HK-2 (cell line): ENCODE measurements around the gene PLEKHB1.

Experiments
- DNase-seq: peaks from one replicate; pipeline ENCODE4 v3.0.0-alpha.2; 2018; ENCODE audit not compliant: unreplicated experiment

The PLEKHB1 gene

GRCh38 chr11:73648121-73648520, 1.7 kb downstream of the PLEKHB1 start:
- no peak for DNase-seq

GRCh38 chr11:73648571-73649046, 2.2 kb downstream of the PLEKHB1 start:
- DNase-seq = no peak

- DNase-seq = no peak
Observed at GRCh38 chr11:73649206-73649605, 2.8 kb downstream of the PLEKHB1 start.

GRCh38 chr11:73650400-73650799, 4.0 kb downstream of the PLEKHB1 start:
- no peak for DNase-seq

- no peak for DNase-seq
Observed at GRCh38 chr11:73651252-73651651, 4.9 kb downstream of the PLEKHB1 start.

GRCh38 chr11:73651661-73652045, 5.3 kb downstream of the PLEKHB1 start:
- DNase-seq = no peak

- DNase-seq = no peak
Observed at GRCh38 chr11:73652046-73652730, 5.8 kb downstream of the PLEKHB1 start.

- no peak for DNase-seq
Observed at GRCh38 chr11:73652856-73653559, 6.6 kb downstream of the PLEKHB1 start.

GRCh38 chr11:73653996-73654395, 7.6 kb downstream of the PLEKHB1 start:
- DNase-seq = no peak

GRCh38 chr11:73654482-73655021, 8.2 kb downstream of the PLEKHB1 start:
- no peak for DNase-seq

GRCh38 chr11:73655686-73656085, 9.3 kb downstream of the PLEKHB1 start:
- DNase-seq = no peak

- no peak for DNase-seq
Observed at GRCh38 chr11:73656985-73657384, 10.6 kb downstream of the PLEKHB1 start.

GRCh38 chr11:73659961-73660360, 13.6 kb downstream of the PLEKHB1 start:
- DNase-seq = no peak

GRCh38 chr11:73660497-73661034, 14.2 kb downstream of the PLEKHB1 start:
- no peak for DNase-seq

- peak; percentile 88 for DNase-seq
Observed at GRCh38 chr11:73661035-73661628, 14.8 kb downstream of the PLEKHB1 start.

GRCh38 chr11:73662445-73663157, 16.2 kb downstream of the PLEKHB1 start:
- DNase-seq = no peak

- no peak for DNase-seq
Observed at GRCh38 chr11:73663604-73664495, 17.5 kb downstream of the PLEKHB1 start.

GRCh38 chr11:73664877-73665276, 18.5 kb downstream of the PLEKHB1 start:
- no peak for DNase-seq

GRCh38 chr11:73667891-73668290, 21.5 kb downstream of the PLEKHB1 start:
- no peak for DNase-seq

- no peak for DNase-seq
Observed at GRCh38 chr11:73670808-73671207, 24.4 kb downstream of the PLEKHB1 start.

GRCh38 chr11:73671701-73672100, 25.3 kb downstream of the PLEKHB1 start:
- no peak for DNase-seq
